IMR-90 (cell line): ENCODE results near the gene C3. TPM values are rescaled to one million over a fixed set of nuclear protein-coding genes. Genes with fewer than 3 reads are reported as not detected.

ENCODE experiments used
- ATAC-seq: fragments of 200-7000 bp; cut with Tn5 transposase; 2 replicates; pipeline ENCODE4 v1.9.1; 2020; ENCODE audit warnings: low read depth, mild to moderate bottlenecking, moderate library complexity
- BruUV-seq: library from RNA; stranded (reverse); fragments of 400-500 nt; replicated peaks from 2 replicates; lab custom pipeline; 2021; lab: Mats Ljungman, UMichigan
- CTCF ChIA-PET: fragments of 300-600 bp; formaldehyde crosslinking; extraction: SDS; loops from one replicate; lab custom pipeline; 2021; ENCODE audit warnings: antibody characterized with exemption; lab: Yijun Ruan, JAX
- POLR2A ChIA-PET: fragments of 300-600 bp; sonication (Branson Sonifier 250); formaldehyde crosslinking; loops from one replicate; lab custom pipeline; 2022; ENCODE audit warnings: antibody characterized with exemption; ENCODE audit not compliant: unreplicated experiment; lab: Charles Lee
- DNase-seq: peaks from one replicate; pipeline ENCODE4 v3.0.0; 2013
- H2AFZ ChIP-seq: replicated peaks from 2 replicates; pipeline ENCODE3; 2013; ENCODE audit warnings: low read length, mild to moderate bottlenecking; ENCODE audit not compliant: poor library complexity
- H2AK5ac ChIP-seq: 2 replicates; pipeline ENCODE4 v1.6.1; 2013; ENCODE audit warnings: low read depth, low read length, inconsistent platforms
- H2AK9ac ChIP-seq: replicated peaks from 2 replicates; pipeline ENCODE3; 2013; ENCODE audit warnings: mild to moderate bottlenecking, low read depth, low read length, moderate library complexity; ENCODE audit not compliant: poor library complexity
- H2BK120ac ChIP-seq: 2 replicates; pipeline ENCODE4 v1.6.1; 2013; ENCODE audit warnings: low read depth, low read length, inconsistent platforms
- H2BK15ac ChIP-seq: 3 replicates; pipeline ENCODE4 v1.6.1; 2013; ENCODE audit warnings: low read depth, low read length, inconsistent platforms
- H2BK20ac ChIP-seq: 2 replicates; pipeline ENCODE4 v1.6.1; 2013; ENCODE audit warnings: low read depth, mild to moderate bottlenecking, inconsistent platforms, low read length, moderate library complexity
- H2BK5ac ChIP-seq: 2 replicates; pipeline ENCODE4 v1.6.1; 2013; ENCODE audit warnings: mild to moderate bottlenecking, low read depth, low read length, inconsistent platforms; ENCODE audit not compliant: poor library complexity, severe bottlenecking
- H3K14ac ChIP-seq: replicated peaks from 2 replicates; pipeline ENCODE4 v1.6.1; 2013; ENCODE audit warnings: low read depth, low read length, inconsistent platforms
- H3K18ac ChIP-seq: 2 replicates; pipeline ENCODE4 v1.6.1; 2013; ENCODE audit warnings: low read depth, low read length, control low read depth
- H3K23ac ChIP-seq: 2 replicates; pipeline ENCODE4 v1.6.1; 2013; ENCODE audit warnings: low read depth, low read length, inconsistent platforms
- H3K27ac ChIP-seq: 2 replicates; pipeline ENCODE4 v1.5.1; 2013; ENCODE audit warnings: mild to moderate bottlenecking, control low read depth, low read length; ENCODE audit not compliant: insufficient read depth
- H3K27me3 ChIP-seq: 2 replicates; pipeline ENCODE4 v1.6.1; 2013; ENCODE audit warnings: low read length; ENCODE audit not compliant: control insufficient read depth, insufficient read depth
- H3K36me3 ChIP-seq: 2 replicates; pipeline ENCODE4 v1.6.1; 2013; ENCODE audit warnings: low read length, mixed read lengths; ENCODE audit not compliant: control insufficient read depth, insufficient read depth
- H3K4ac ChIP-seq: 2 replicates; pipeline ENCODE4 v1.6.1; 2013; ENCODE audit warnings: low read depth, low read length, inconsistent platforms
- H3K4me1 ChIP-seq: 2 replicates; pipeline ENCODE4 v1.6.1; 2013; ENCODE audit warnings: low read length, mixed read lengths; ENCODE audit not compliant: control insufficient read depth, insufficient read depth
- H3K4me2 ChIP-seq: 2 replicates; pipeline ENCODE4 v1.6.1; 2013; ENCODE audit warnings: low read depth, mild to moderate bottlenecking, control low read depth, low read length, moderate library complexity
- H3K4me3 ChIP-seq: 2 replicates; pipeline ENCODE4 v1.5.1; 2013; ENCODE audit warnings: low read depth, mild to moderate bottlenecking, control low read depth, low read length, moderate library complexity; ENCODE audit not compliant: insufficient read depth
- H3K56ac ChIP-seq: 2 replicates; pipeline ENCODE4 v1.6.1; 2013; ENCODE audit warnings: low read length, inconsistent platforms; ENCODE audit not compliant: insufficient read depth; ENCODE audit errors: extremely low read depth
- H3K79me1 ChIP-seq, 2 experiments: 2 replicates each; pipeline ENCODE4 v1.6.1; 2013; ENCODE audit warnings: low read length in 2 of 2, inconsistent platforms in 1 of 2, low read depth in 1 of 2
- H3K9ac ChIP-seq: 2 replicates; pipeline ENCODE4 v1.6.1; 2013; ENCODE audit warnings: low read depth, low read length, control low read depth
- H3K9me1 ChIP-seq: 2 replicates; pipeline ENCODE4 v1.6.1; 2013; ENCODE audit warnings: low read length, inconsistent platforms; ENCODE audit not compliant: insufficient read depth
- H3K9me3 ChIP-seq: 2 replicates; pipeline ENCODE4 v1.6.1; 2013; ENCODE audit warnings: low read length; ENCODE audit not compliant: control insufficient read depth, insufficient read depth
- H4K20me1 ChIP-seq: 2 replicates; pipeline ENCODE4 v1.6.1; 2013; ENCODE audit warnings: low read length, inconsistent platforms; ENCODE audit not compliant: insufficient read depth
- H4K5ac ChIP-seq: 2 replicates; pipeline ENCODE4 v1.6.1; 2013; ENCODE audit warnings: mild to moderate bottlenecking, low read depth, low read length, control low read depth
- H4K8ac ChIP-seq, 2 experiments: 2 replicates each; pipeline ENCODE4 v1.6.1; 2013; ENCODE audit warnings: low read depth in 2 of 2, low read length in 2 of 2, control low read depth in 1 of 2, inconsistent platforms in 1 of 2
- H4K91ac ChIP-seq: 2 replicates; pipeline ENCODE4 v1.6.1; 2013; ENCODE audit warnings: low read depth, low read length, inconsistent platforms; ENCODE audit not compliant: insufficient read depth
- BHLHE40 ChIP-seq: fragments of 150-350 bp; IDR thresholded peaks from 2 replicates; pipeline ENCODE4 v1.6.1; 2016; ENCODE audit warnings: mild to moderate bottlenecking, low read depth, low read length
- CEBPB ChIP-seq: IDR thresholded peaks from 2 replicates; pipeline ENCODE4 v1.6.1; 2012; ENCODE audit warnings: low read depth, low read length, improper control_type of control experiment
- CTCF ChIP-seq: conservative IDR thresholded peaks from 2 replicates; pipeline ENCODE4 v1.5.1; 2012; ENCODE audit warnings: mild to moderate bottlenecking, low read depth, low read length, improper control_type of control experiment
- ELK1 ChIP-seq: fragments of 150-350 bp; IDR thresholded peaks from 2 replicates; pipeline ENCODE4 v1.6.1; 2016; ENCODE audit warnings: low read depth, mild to moderate bottlenecking, low read length, moderate library complexity, borderline replicate concordance
- FOS ChIP-seq: fragments of 150-350 bp; IDR thresholded peaks from 2 replicates; pipeline ENCODE4 v1.6.1; 2016; ENCODE audit warnings: low read depth, low read length
- MAZ ChIP-seq: IDR thresholded peaks from 2 replicates; pipeline ENCODE4 v1.6.1; 2012; ENCODE audit warnings: low read depth, mild to moderate bottlenecking, low read length, improper control_type of control experiment, moderate library complexity, borderline replicate concordance
- NFE2L2 ChIP-seq: fragments of 150-350 bp; IDR thresholded peaks from 2 replicates; pipeline ENCODE4 v1.6.1; 2016; ENCODE audit warnings: low read depth, mild to moderate bottlenecking, low read length
- POLR2A ChIP-seq: IDR thresholded peaks from 2 replicates; pipeline ENCODE4 v1.6.1; 2012; ENCODE audit warnings: mild to moderate bottlenecking, low read depth, low read length
- RAD21 ChIP-seq: IDR thresholded peaks from 2 replicates; pipeline ENCODE4 v1.6.1; 2012; ENCODE audit warnings: low read length, improper control_type of control experiment
- RCOR1 ChIP-seq: IDR thresholded peaks from 2 replicates; pipeline ENCODE4 v1.6.1; 2012; ENCODE audit warnings: mild to moderate bottlenecking, low read length, improper control_type of control experiment; ENCODE audit not compliant: insufficient replicate concordance
- WGBS, 2 experiments: methylation state at CpG; one replicate each; pipeline versions ENCODE4 v1.1.5 to v1.1.7; 2013; ENCODE audit warnings: missing lambda C conversion rate in 2 of 2; ENCODE audit not compliant: insufficient read length in 1 of 2; ENCODE audit errors: extremely low coverage in 2 of 2; 5-methylcytosine and 5-hydroxymethylcytosine counted together
- dilution Hi-C: fragments of 300-500 bp; cut with HindIII; formaldehyde crosslinking; loops from one replicate; pipeline ENCODE4 v1.14.3; 2018; ENCODE audit warnings: low sequenced_read_pairs; ENCODE audit not compliant: unreplicated experiment
- in situ Hi-C: fragments of 300-500 bp; cut with MboI; formaldehyde crosslinking; loops from 3 replicates; pipeline ENCODE4 v1.14.3; 2019; ENCODE audit warnings: low sequenced_read_pairs, inconsistent platforms, mixed read lengths
- intact Hi-C: fragments of 100-400 bp; cut with micrococcal nuclease; formaldehyde crosslinking; loops from 2 replicates; pipeline ENCODE4 v1.10.0; 2022
- polyA plus RNA-seq, 3 experiments: library from polyadenylated mRNA; depleted of rRNA; stranded (reverse); fragments of >200 nt; gene quantifications; 2 replicates each; pipeline ENCODE4 v1.2.3, GENCODE V29; 2012; ENCODE audit warnings: low replicate concordance in 1 of 3
- total RNA-seq: library from RNA; depleted of rRNA; stranded (reverse); fragments of >200 nt; gene quantifications from 2 replicates; pipeline ENCODE4 v1.2.3, GENCODE V29; 2012

Gene C3
- total and polyA plus RNA-seq, 2 of the 4 experiments (the other 2 are of a cell fraction): 0.36 TPM; not detected in 1

- TF ChIP-seq RCOR1: no peak
- no peak for TF ChIP-seq CEBPB
Observed at GRCh38 chr19:6713773-6714692, 6.4 kb downstream of the C3 start (continued).

GRCh38 chr19:6712692-6713670 is 7.5 kb downstream of the C3 start:
- H2AK5ac ChIP-seq: no peak overlapping the region
- H4K8ac ChIP-seq: no peak overlapping the region
- no peak overlapping the region for H2BK15ac ChIP-seq
- no peak overlapping the region for H2AK9ac ChIP-seq
- DNase-seq (no peak), ATAC-seq (no peak)
- H2BK5ac ChIP-seq: no peak overlapping the region
- H4K20me1 ChIP-seq: no peaks in the 10 kb centered on the region
- peaks cover 4% of the 10 kb centered on the region; the same call in 1 of the 2 replicates for H3K36me3 ChIP-seq
- in situ Hi-C loops (no loop called here), intact Hi-C loops (no loop called here), dilution Hi-C loops (no loop called here)
- no peak overlapping the region for H3K4me3 ChIP-seq
- no peak overlapping the region for H3K27ac ChIP-seq
- no peak overlapping the region for H3K4ac ChIP-seq
- no peak overlapping the region for H2BK20ac ChIP-seq
- H3K18ac ChIP-seq: no peak overlapping the region
- H4K91ac ChIP-seq: no peak overlapping the region
- ChIA-PET CTCF (no interaction called here), POLR2A (no interaction called here)
- H3K9ac ChIP-seq: no peak overlapping the region
- H3K4me1 ChIP-seq: no peaks in the 10 kb centered on the region
- H3K79me1 ChIP-seq: no peaks in the 10 kb centered on the region
- no peak overlapping the region for H2BK120ac ChIP-seq
- no peak overlapping the region for H3K56ac ChIP-seq
- no peak overlapping the region for H3K23ac ChIP-seq
- no peak overlapping the region for H4K5ac ChIP-seq
- BruUV-seq: no TSS peak
- H3K4me2 ChIP-seq: no peak overlapping the region
- H3K27me3 ChIP-seq: peaks cover 2% of the 10 kb centered on the region; the same call in 1 of the 2 replicates
- no peaks in the 10 kb centered on the region; the same call in 1 of the 2 replicates for H3K9me3 ChIP-seq
- no peaks in the 10 kb centered on the region for H3K9me1 ChIP-seq
- H2AFZ ChIP-seq: no peak overlapping the region
- no peak overlapping the region for H3K14ac ChIP-seq
- 84% methylated on average over 12 of the region's 20 CpGs; no CpG with 5 or more reads in 1 of the 2 experiments for WGBS, 2 experiments
- TF ChIP-seq CTCF (no peak), RAD21 (no peak), MAZ (no peak), POLR2A (no peak), NFE2L2 (no peak), BHLHE40 (no peak), FOS (no peak), RCOR1 (no peak), CEBPB (no peak), ELK1 (no peak)
